ENCODE results near the gene HNRNPF.
A peak's percentile ranks its signal among the peaks of the same experiment; 100 is the strongest.
"Not testable (repeated sequence)": the region's sequence is repeated elsewhere in the genome, so short reads cannot be mapped to it uniquely, and the experiment has no call there.

HNRNPF gene

GRCh38 chr10:43396061-43396927, 12.7 kb downstream of the HNRNPF start:
- DNase-seq = peak; percentile 63

- DNase-seq = no peak
These were observed 13.4 kb downstream of the HNRNPF start for GRCh38 chr10:43395571-43396060.

GRCh38 chr10:43394868-43395267, 14.1 kb downstream of the HNRNPF start:
- no peak for DNase-seq

DNA sequence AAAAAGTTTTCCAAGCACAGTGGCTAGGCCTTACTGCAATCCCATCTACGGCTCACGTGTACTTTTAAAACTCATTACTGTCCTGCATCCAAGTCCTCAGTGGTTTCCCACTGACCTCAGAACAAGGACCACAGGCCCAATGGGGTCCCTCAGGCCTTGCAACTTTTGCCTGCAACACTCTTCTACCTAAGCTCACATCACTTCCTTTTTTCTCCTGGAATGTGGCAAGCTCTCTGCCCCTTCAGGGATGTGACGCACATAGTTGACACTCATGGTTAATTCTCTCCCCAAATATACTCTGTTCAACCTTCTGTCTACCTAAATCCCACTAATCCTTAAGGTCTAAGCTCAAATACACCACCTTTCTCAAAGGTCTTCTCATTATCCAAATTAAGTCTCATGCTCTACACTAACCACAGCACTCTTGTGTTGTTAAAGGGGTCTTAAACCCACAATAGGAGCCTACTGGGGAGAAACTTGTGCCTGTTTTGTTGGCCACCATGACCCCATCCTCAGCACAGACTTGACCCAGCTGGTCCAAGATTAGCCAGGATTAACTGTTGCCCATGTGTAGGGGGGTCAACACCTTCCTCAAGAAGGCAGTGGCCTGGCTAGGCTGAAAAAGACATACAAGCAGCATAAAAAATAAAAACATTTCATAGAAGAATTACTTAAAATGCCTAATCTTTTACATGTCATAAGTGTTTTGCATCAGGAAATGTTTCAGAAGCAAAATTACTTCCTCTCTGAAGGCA, 15.2 kb downstream of the HNRNPF start:
- no peak for DNase-seq

GRCh38 chr10:43393186-43393585, 15.8 kb downstream of the HNRNPF start:
- DNase-seq = not testable (repeated sequence)

- no peak for DNase-seq
These were observed 16.2 kb downstream of the HNRNPF start for GRCh38 chr10:43392748-43393147.

DNA sequence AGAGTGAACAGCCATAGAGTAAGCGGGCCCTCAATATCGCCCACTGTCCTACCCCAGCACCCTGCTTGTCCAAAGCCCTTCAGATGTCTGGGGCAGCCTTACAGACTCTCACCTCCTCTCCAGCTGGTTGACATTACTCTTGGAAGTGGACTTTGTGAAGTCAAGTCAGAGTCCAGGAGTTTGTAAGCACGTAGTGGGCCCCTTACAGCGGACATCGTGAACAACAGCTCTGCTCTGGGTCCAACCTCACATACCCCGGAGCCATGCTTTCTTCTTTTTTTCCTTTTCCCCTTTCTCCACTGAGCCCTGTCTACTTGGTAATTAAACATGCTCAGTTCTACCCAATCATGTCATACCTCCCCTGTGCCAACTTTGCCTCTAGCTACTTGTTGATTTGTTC, 17.5 kb downstream of the HNRNPF start:
- DNase-seq = no peak

GRCh38 chr10:43390759-43391158, 18.2 kb downstream of the HNRNPF start:
- peak; percentile 40 for DNase-seq

DNA sequence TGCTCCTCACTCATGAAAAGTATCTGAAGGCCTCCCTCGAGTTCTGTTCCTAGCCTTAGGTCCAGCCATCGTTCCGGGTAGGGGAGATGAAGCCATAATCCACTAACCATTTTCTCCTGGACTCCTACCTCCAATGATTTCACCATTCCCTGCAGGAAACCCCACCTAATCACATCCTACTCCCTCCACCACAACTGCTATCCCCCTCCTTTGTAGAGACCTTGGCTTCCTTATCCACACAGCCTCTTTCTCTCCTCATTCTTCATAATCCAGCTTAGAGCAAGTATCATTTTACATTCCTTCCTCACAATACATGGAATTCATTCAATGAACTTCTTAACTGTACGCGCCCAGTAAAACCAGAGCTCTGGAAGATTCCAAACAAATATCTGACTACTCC, 18.7 kb downstream of the HNRNPF start:
- DNase-seq = no peak

GRCh38 chr10:43389867-43390266, 19.1 kb downstream of the HNRNPF start:
- DNase-seq = no peak

DNA sequence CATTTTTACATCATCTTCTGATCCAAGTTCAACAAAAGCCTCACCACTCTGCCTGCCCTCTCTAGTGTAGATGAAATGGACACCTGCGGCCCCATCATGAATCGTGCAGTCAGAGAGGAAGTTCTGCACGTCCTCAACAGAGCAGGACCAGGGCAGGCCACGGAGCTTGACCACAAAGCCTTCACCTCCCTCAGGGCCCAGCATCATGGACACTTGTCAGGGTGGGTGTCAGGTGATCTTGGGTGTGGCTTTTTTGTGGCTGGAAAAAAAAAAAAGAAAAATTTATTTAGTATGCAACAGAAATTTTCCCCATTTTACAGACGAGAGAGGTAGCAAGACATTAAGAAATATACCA, 21.3 kb downstream of the HNRNPF start:
- DNase-seq = no peak

DNA sequence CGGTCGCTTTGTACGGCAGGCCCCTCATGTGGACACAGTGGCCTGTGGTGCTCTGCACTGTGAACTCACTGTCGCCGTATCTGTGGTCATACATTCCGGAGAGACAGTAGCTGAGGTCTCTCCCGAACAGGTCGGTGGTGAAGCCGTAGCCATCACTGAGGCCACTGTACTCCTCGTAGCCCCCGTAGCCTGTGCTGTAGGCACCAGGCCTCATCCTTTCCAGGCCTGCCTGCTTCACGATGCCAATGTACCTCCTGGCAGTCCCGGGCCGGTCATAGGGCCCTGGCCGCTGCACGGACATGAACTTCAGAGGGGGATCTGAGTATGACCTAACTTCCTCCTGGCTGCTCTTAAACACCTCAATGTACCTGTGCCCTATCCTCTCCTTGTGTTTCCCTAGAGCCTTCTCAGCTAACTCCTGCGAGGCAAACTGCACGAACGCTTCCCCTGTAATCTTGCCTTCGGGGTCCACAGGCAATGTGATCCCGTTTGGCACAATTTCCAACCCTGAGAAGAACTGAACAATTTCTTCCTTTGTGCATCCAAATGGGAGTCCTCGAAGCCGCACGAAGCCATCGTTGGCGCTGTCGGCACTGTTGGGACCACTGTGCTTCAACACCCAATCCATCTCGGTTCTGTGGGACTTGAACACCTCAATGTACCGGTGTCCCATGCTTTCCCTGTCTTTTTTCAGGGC, 21.9 kb downstream of the HNRNPF start:
- no peak for DNase-seq

DNA sequence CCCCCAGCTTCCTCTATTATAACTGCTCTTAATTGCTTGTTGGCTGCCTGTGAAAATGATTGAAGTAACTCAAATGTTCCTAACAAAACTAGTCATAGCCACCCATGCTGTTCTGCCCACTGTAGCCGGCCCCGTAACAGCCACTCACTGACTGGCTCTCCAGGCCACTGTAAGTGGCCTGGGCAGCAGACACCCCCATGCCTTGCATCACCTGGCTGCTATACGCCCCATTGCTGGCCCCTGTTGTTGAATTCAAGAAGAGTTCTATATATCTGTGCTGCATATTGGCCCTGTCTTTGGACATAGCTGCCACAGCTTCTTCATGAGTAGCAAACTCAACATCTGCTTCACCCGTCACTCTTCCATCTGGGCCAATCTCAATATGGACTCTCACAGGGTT, 22.4 kb downstream of the HNRNPF start:
- DNase-seq = no peak

DNA sequence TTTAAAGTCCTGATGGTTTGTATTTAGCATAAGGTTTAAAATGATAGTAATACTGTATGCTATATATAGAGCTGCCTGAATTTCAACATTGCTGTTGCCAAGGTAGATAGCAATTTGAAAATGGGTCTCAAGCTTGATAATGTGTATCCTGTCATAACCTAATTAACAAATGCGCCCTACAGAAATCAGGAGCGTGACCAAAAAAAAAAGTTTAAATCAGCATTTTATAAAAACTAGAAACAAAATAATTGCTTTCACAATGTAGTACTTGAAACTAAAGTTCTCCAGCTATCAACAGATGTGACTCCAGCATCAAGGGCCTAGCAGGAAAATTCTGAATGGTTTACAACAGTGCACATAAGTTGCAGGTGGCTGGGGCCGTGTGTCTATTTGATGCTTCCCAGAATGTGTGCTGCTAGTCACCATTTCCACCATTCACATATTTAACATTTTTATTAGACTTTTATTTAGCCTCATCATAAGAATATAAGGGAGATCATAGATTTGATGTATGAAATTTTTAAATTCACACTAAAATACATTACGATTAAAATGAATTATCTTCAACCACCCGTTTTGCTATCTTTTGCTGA, 23.5 kb downstream of the HNRNPF start:
- no peak for DNase-seq

DNA sequence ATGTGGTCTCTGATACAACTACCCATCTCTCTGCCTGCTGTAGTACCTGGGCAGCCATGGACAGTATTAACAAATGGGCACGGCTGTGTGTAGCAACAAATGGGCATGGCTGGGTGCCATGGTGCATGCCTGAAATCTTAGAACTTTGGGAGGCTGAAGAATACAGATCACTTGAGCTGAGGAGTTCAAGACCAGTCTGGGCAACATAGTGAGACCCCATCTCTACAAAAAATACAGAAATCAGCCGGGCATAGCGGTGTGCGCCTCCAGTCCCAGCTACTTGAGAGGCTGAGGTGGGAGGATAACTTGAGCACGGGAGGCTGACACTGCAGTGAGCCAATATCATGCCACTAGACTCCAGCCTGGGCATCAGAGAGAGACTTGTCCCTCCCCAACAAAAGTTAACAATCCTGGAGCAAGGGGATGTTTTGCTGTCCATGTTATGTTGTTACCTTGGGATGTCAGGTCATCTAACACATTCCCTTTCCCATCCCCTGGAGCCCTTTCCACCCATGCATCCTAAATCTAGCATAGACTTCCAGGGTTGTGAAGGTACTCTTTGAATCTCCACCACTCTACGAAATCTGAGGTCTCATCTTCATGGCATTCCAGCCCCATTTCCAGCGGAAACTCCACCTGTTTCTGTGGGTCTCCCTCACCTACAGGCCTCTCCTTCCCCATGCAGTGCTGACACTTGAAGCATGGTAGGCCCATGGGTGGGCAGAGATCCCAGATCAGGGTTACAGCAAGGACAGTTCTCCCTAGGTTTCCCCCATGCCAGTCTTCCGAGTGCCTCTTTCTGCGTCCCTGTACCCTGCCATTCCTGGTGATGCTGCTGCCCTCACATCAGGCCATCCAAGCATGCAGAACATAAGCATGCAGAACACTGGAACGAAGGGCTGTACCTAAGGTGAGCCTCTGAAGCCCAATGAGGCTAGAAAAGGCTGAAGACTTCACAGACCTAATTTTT, 24.4 kb downstream of the HNRNPF start:
- DNase-seq = no peak

DNA sequence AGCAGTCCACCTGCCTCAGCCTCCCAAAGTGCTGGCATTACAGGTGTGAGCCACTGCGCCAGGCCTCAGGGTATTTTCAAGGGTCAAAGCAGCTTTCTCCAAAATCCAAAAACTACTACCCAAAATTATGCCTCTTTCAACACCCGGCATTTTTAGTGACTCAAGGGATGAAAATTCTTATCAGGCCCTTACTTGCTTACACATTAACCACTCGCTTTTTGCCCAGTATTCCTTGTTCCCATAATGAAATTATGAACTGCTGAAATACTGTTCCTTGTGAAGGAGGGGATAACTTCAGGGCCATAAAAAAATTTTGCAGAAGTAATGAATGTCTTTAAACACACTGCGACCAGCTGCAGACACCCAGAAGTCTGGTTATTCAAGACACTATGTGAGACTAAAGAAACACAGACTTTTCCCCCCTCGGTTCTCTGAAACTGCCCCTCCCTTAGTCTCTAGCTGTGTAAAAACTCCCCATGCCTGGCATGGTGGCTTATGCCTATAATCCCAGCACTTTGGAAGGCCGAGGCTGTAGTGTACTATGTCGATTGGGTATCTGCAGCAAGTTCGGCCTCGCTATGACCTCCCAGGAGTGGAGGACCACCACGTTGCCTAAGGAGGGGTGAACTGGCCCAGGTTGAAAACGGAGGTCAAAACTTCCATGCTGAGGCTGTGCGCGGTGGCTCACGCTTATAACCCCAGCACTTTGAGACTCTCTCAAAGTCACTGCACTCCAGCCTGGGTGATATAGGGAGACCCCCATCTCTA, 25.6 kb downstream of the HNRNPF start:
- no peak for DNase-seq

- DNase-seq = peak; percentile 69
These were observed 28.3 kb downstream of the HNRNPF start for GRCh38 chr10:43380610-43381222.

GRCh38 chr10:43377424-43377883, 31.5 kb downstream of the HNRNPF start:
- no peak for DNase-seq

DNA sequence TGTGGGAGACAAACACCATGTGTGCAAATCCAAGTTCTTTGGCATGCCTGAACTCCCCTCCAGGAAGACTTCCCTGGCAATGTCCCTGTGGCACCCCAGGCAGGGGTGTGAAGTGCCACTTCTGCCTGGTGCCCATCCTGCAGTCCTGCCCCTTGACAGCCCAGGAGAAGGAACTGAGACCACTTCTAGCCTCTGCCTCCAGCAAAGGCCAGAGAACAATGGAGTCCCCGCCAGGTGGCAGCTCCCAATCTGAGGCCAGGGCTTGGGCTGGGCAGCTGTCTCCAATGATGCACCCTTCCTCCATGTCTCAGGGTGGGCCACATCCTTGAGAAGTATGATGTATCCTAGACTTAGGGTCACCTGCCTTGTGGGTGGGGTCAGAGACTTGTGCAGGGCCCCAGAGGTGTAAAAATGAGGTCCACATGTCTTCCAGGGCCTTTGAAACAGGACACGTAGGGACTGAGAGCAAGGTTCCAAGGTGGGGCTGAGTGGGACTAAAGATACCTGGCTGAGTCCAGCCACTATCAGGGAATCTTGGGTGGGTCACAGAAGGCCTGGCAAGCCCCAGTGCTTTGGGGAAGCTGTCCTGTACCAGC, 32.1 kb downstream of the HNRNPF start:
- no peak for DNase-seq
